Measurements from ENCODE around the gene PIAS2.

- TF ChIP-seq TAF1 (IDR thresholded peaks at IDR 0.05; ENCODE audit: borderline replicate concordance, insufficient read depth, low read length) (no peak), SIN3A (IDR thresholded peaks at IDR 0.05; ENCODE audit: borderline replicate concordance, insufficient read depth, low read length) (no peak), REST (IDR thresholded peaks at IDR 0.05; ENCODE audit: insufficient read depth in 1 of 2, low read depth in 2 of 2, low read length in 2 of 2) (no peak), FOXP2 (optimal IDR thresholded peaks at IDR 0.05; ENCODE audit: borderline replicate concordance, extremely low read depth, extremely low read length, insufficient read depth) (no peak)
Measured at GRCh38 chr18:46832849-46833248, 84.5 kb downstream of the PIAS2 start.

Measured in PFSK-1 (cell line).